GM19324 (cell line): ENCODE measurements around the gene PRMT7.

Source experiments
- ATAC-seq: cut with Tn5 transposase; IDR thresholded peaks from one replicate; pipeline ENCODE4 v1.9.1; 2021; ENCODE audit warnings: mild to moderate bottlenecking, moderate library complexity; ENCODE audit not compliant: unreplicated experiment, low FRiP score

Gene PRMT7

GRCh38 chr16:68299571-68300453 lies 11.0 kb upstream of the PRMT7 start:
- ATAC-seq, result no peak

GRCh38 chr16:68300734-68301459 lies 9.9 kb upstream of the PRMT7 start:
- ATAC-seq, result no peak

- no peak for ATAC-seq
These were observed 4.2 kb upstream of the PRMT7 start for GRCh38 chr16:68306633-68307032.

GRCh38 chr16:68309799-68310198 lies 1.0 kb upstream of the PRMT7 start:
- no peak for ATAC-seq

GRCh38 chr16:68310437-68310773 lies 414 bp upstream of the PRMT7 start:
- ATAC-seq, result peak; percentile 32

GRCh38 chr16:68313116-68313515 lies 2.3 kb downstream of the PRMT7 start:
- ATAC-seq, result no peak

- no peak for ATAC-seq
These were observed 8.5 kb downstream of the PRMT7 start for GRCh38 chr16:68319185-68319908.

GRCh38 chr16:68324336-68324735 lies 13.5 kb downstream of the PRMT7 start:
- no peak for ATAC-seq

- no peak for ATAC-seq
These were observed 14.1 kb downstream of the PRMT7 start for GRCh38 chr16:68324780-68325357.

- ATAC-seq, result peak; percentile 57
These were observed 17.5 kb downstream of the PRMT7 start for GRCh38 chr16:68328151-68328859.

- no peak for ATAC-seq
These were observed 18.1 kb downstream of the PRMT7 start for GRCh38 chr16:68328860-68329390.

- no peak for ATAC-seq
These were observed 21.1 kb downstream of the PRMT7 start for GRCh38 chr16:68331879-68332410.

- ATAC-seq, result no peak
These were observed 21.7 kb downstream of the PRMT7 start for GRCh38 chr16:68332411-68333121.

- no peak for ATAC-seq
These were observed 24.4 kb downstream of the PRMT7 start for GRCh38 chr16:68335175-68335574.

GRCh38 chr16:68338326-68339119 lies 27.7 kb downstream of the PRMT7 start:
- no peak for ATAC-seq

- no peak for ATAC-seq
These were observed 28.4 kb downstream of the PRMT7 start for GRCh38 chr16:68339214-68339613.

- no peak for ATAC-seq
These were observed 31.8 kb downstream of the PRMT7 start for GRCh38 chr16:68342620-68343019.

GRCh38 chr16:68343137-68343536 lies 32.3 kb downstream of the PRMT7 start:
- ATAC-seq, result no peak
